HEK293 (cell line): ENCODE measurements around the gene HPDL.
A peak's percentile ranks its signal among the peaks of the same experiment; 100 is the strongest.

Experiments used
- BCL11A ChIP-seq: fragments of 450-650 bp; formaldehyde crosslinking; IDR thresholded peaks from 2 replicates; pipeline ENCODE4 v1.5.1; 2016; ENCODE audit warnings: low read depth, missing biosample characterization, missing genetic modification characterization
- KLF10 ChIP-seq: fragments of 450-650 bp; IDR thresholded peaks from 2 replicates; pipeline ENCODE4 v1.5.1; 2018; ENCODE audit warnings: missing biosample characterization, mild to moderate bottlenecking, missing genetic modification characterization
- MZF1 ChIP-seq: fragments of 450-650 bp; formaldehyde crosslinking; IDR thresholded peaks from 2 replicates; pipeline ENCODE4 v1.5.1; 2017; ENCODE audit warnings: missing biosample characterization, missing genetic modification characterization, borderline replicate concordance
- SCRT1 ChIP-seq: fragments of 450-650 bp; formaldehyde crosslinking; IDR thresholded peaks from 2 replicates; pipeline ENCODE4 v1.5.1; 2016; ENCODE audit warnings: missing biosample characterization, missing genetic modification characterization, borderline replicate concordance
- SP3 ChIP-seq: fragments of 450-650 bp; formaldehyde crosslinking; IDR thresholded peaks from 2 replicates; pipeline ENCODE4 v1.5.1; 2016; ENCODE audit warnings: missing biosample characterization, missing genetic modification characterization
- ZEB2 ChIP-seq: fragments of 450-650 bp; formaldehyde crosslinking; IDR thresholded peaks from 2 replicates; pipeline ENCODE4 v1.5.1; 2016; ENCODE audit warnings: missing biosample characterization, missing genetic modification characterization
- ZNF121 ChIP-seq: fragments of 450-650 bp; formaldehyde crosslinking; IDR thresholded peaks from 2 replicates; pipeline ENCODE4 v1.5.1; 2016; ENCODE audit warnings: missing biosample characterization, missing genetic modification characterization
- ZNF302 ChIP-seq: fragments of 450-650 bp; formaldehyde crosslinking; IDR thresholded peaks from 2 replicates; pipeline ENCODE4 v1.5.1; 2016; ENCODE audit warnings: missing biosample characterization, missing genetic modification characterization, low read depth
- ZNF335 ChIP-seq: fragments of 450-650 bp; formaldehyde crosslinking; conservative IDR thresholded peaks from 2 replicates; pipeline ENCODE4 v1.5.1; 2016; ENCODE audit warnings: missing biosample characterization, missing genetic modification characterization
- ZNF354C ChIP-seq: fragments of 450-650 bp; formaldehyde crosslinking; IDR thresholded peaks from 2 replicates; pipeline ENCODE4 v1.5.1; 2016; ENCODE audit warnings: missing biosample characterization, missing genetic modification characterization, low read depth, borderline replicate concordance
- ZNF391 ChIP-seq: fragments of 450-650 bp; formaldehyde crosslinking; IDR thresholded peaks from 2 replicates; pipeline ENCODE4 v1.5.1; 2016; ENCODE audit warnings: low read depth, missing biosample characterization, missing genetic modification characterization, borderline replicate concordance
- ZNF394 ChIP-seq: fragments of 450-650 bp; formaldehyde crosslinking; IDR thresholded peaks from 2 replicates; pipeline ENCODE4 v1.5.1; 2016; ENCODE audit warnings: missing biosample characterization, missing genetic modification characterization, mild to moderate bottlenecking, moderate library complexity, borderline replicate concordance
- ZNF404 ChIP-seq: fragments of 450-650 bp; formaldehyde crosslinking; IDR thresholded peaks from 2 replicates; pipeline ENCODE4 v1.5.1; 2017; ENCODE audit warnings: missing biosample characterization, missing genetic modification characterization
- ZNF548 ChIP-seq: fragments of 450-650 bp; formaldehyde crosslinking; IDR thresholded peaks from 2 replicates; pipeline ENCODE4 v1.5.1; 2016; ENCODE audit warnings: missing biosample characterization, missing genetic modification characterization
- ZNF610 ChIP-seq: fragments of 450-650 bp; formaldehyde crosslinking; IDR thresholded peaks from 2 replicates; pipeline ENCODE4 v1.5.1; 2016; ENCODE audit warnings: missing biosample characterization, missing genetic modification characterization, borderline replicate concordance
- TF ChIP-seq, protein P1 (sequence below): fragments of 450-650 bp; formaldehyde crosslinking; IDR thresholded peaks from 2 replicates; pipeline ENCODE4 v1.5.1; 2016; ENCODE audit warnings: missing biosample characterization, missing genetic modification characterization
- TF ChIP-seq, protein P2 (sequence below): fragments of 450-650 bp; formaldehyde crosslinking; IDR thresholded peaks from 2 replicates; pipeline ENCODE4 v1.5.1; 2016; ENCODE audit warnings: missing biosample characterization, missing genetic modification characterization
- TF ChIP-seq, protein P3 (sequence below): fragments of 450-650 bp; formaldehyde crosslinking; IDR thresholded peaks from 2 replicates; pipeline ENCODE4 v1.5.0; 2017; ENCODE audit warnings: missing biosample characterization, missing genetic modification characterization, borderline replicate concordance
- TF ChIP-seq, protein P4 (sequence below): fragments of 450-650 bp; formaldehyde crosslinking; IDR thresholded peaks from 2 replicates; pipeline ENCODE4 v1.5.1; 2016; ENCODE audit warnings: missing biosample characterization, missing genetic modification characterization
- TF ChIP-seq, protein P5 (sequence below): fragments of 450-650 bp; IDR thresholded peaks from 2 replicates; pipeline ENCODE4 v1.5.1; 2018; ENCODE audit warnings: missing biosample characterization, missing genetic modification characterization
- TF ChIP-seq, protein P6 (sequence below): fragments of 450-650 bp; formaldehyde crosslinking; IDR thresholded peaks from 2 replicates; pipeline ENCODE4 v1.5.1; 2016; ENCODE audit warnings: missing biosample characterization, missing genetic modification characterization
- TF ChIP-seq, protein P7 (sequence below): fragments of 450-650 bp; formaldehyde crosslinking; IDR thresholded peaks from 2 replicates; pipeline ENCODE4 v1.5.1; 2016; ENCODE audit warnings: missing biosample characterization, missing genetic modification characterization

Gene HPDL

DNA sequence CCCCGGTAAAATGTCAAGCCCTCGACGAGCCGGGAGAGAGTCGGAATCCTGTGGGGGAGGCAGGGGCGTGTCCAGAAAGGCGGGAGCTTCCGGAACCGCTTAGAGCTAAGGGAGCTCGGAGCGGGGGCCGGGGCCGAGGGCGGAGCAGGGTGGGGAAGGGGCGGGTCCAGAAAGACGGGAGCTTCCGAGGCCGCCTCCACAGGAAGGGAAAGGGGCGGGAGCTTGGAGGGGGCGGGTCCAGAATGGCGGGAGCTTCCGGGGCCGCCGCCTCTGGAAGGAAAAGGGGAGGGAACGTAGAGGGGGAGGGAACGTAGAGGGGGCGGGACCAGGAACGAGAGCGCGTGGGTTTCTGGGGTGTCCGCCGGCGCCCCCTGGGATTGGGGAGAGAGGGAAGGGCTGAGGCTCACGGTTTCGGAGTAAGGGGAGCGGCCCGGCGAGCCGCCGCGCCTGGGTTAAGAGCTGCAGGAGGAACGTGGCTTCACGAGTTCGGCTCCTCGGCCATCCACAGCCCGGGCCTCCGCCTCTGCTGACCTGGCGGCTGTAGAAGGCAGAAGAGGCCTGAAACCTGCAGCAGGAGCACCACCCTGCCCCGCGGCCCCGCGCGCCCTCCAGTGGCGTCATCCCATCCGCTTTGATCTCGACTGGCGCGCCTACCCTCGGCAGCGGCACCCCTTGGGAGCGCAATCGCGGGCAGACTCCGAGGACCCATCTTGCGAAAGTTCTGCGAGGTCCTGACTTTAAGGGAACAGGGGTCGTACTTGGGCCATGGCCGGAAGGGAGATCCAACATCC is 23.0 kb upstream of the HPDL start (continued):
- TF ChIP-seq ZNF302 (tag by site-specific recombination), result no peak
- peak; percentile 52; the same call in 1 of the 2 replicates for TF ChIP-seq MZF1 (tag by site-specific recombination)
- TF ChIP-seq, protein P1, sequence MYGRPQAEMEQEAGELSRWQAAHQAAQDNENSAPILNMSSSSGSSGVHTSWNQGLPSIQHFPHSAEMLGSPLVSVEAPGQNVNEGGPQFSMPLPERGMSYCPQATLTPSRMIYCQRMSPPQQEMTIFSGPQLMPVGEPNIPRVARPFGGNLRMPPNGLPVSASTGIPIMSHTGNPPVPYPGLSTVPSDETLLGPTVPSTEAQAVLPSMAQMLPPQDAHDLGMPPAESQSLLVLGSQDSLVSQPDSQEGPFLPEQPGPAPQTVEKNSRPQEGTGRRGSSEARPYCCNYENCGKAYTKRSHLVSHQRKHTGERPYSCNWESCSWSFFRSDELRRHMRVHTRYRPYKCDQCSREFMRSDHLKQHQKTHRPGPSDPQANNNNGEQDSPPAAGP (tag by site-specific recombination), result peak; percentile 97
- TF ChIP-seq, protein P2, sequence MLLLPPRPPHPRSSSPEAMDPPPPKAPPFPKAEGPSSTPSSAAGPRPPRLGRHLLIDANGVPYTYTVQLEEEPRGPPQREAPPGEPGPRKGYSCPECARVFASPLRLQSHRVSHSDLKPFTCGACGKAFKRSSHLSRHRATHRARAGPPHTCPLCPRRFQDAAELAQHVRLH (tag by site-specific recombination), result peak; percentile 95
- TF ChIP-seq ZNF394 (tag by site-specific recombination), result peak; percentile 70; the same call in 1 of the 2 replicates
- TF ChIP-seq ZEB2 (tag by site-specific recombination), result peak; percentile 91
- TF ChIP-seq, protein P3, sequence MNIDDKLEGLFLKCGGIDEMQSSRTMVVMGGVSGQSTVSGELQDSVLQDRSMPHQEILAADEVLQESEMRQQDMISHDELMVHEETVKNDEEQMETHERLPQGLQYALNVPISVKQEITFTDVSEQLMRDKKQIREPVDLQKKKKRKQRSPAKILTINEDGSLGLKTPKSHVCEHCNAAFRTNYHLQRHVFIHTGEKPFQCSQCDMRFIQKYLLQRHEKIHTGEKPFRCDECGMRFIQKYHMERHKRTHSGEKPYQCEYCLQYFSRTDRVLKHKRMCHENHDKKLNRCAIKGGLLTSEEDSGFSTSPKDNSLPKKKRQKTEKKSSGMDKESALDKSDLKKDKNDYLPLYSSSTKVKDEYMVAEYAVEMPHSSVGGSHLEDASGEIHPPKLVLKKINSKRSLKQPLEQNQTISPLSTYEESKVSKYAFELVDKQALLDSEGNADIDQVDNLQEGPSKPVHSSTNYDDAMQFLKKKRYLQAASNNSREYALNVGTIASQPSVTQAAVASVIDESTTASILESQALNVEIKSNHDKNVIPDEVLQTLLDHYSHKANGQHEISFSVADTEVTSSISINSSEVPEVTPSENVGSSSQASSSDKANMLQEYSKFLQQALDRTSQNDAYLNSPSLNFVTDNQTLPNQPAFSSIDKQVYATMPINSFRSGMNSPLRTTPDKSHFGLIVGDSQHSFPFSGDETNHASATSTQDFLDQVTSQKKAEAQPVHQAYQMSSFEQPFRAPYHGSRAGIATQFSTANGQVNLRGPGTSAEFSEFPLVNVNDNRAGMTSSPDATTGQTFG (tag by site-specific recombination), result no peak
- TF ChIP-seq, protein P4, sequence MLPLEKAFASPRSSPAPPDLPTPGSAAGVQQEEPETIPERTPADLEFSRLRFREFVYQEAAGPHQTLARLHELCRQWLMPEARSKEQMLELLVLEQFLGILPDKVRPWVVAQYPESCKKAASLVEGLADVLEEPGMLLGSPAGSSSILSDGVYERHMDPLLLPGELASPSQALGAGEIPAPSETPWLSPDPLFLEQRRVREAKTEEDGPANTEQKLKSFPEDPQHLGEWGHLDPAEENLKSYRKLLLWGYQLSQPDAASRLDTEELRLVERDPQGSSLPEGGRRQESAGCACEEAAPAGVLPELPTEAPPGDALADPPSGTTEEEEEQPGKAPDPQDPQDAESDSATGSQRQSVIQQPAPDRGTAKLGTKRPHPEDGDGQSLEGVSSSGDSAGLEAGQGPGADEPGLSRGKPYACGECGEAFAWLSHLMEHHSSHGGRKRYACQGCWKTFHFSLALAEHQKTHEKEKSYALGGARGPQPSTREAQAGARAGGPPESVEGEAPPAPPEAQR, result no peak
- TF ChIP-seq, protein P5, sequence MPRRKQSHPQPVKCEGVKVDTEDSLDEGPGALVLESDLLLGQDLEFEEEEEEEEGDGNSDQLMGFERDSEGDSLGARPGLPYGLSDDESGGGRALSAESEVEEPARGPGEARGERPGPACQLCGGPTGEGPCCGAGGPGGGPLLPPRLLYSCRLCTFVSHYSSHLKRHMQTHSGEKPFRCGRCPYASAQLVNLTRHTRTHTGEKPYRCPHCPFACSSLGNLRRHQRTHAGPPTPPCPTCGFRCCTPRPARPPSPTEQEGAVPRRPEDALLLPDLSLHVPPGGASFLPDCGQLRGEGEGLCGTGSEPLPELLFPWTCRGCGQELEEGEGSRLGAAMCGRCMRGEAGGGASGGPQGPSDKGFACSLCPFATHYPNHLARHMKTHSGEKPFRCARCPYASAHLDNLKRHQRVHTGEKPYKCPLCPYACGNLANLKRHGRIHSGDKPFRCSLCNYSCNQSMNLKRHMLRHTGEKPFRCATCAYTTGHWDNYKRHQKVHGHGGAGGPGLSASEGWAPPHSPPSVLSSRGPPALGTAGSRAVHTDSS, result no peak
- peak; percentile 96; the same call in 1 of the 2 replicates for TF ChIP-seq ZNF391
- TF ChIP-seq, protein P6, sequence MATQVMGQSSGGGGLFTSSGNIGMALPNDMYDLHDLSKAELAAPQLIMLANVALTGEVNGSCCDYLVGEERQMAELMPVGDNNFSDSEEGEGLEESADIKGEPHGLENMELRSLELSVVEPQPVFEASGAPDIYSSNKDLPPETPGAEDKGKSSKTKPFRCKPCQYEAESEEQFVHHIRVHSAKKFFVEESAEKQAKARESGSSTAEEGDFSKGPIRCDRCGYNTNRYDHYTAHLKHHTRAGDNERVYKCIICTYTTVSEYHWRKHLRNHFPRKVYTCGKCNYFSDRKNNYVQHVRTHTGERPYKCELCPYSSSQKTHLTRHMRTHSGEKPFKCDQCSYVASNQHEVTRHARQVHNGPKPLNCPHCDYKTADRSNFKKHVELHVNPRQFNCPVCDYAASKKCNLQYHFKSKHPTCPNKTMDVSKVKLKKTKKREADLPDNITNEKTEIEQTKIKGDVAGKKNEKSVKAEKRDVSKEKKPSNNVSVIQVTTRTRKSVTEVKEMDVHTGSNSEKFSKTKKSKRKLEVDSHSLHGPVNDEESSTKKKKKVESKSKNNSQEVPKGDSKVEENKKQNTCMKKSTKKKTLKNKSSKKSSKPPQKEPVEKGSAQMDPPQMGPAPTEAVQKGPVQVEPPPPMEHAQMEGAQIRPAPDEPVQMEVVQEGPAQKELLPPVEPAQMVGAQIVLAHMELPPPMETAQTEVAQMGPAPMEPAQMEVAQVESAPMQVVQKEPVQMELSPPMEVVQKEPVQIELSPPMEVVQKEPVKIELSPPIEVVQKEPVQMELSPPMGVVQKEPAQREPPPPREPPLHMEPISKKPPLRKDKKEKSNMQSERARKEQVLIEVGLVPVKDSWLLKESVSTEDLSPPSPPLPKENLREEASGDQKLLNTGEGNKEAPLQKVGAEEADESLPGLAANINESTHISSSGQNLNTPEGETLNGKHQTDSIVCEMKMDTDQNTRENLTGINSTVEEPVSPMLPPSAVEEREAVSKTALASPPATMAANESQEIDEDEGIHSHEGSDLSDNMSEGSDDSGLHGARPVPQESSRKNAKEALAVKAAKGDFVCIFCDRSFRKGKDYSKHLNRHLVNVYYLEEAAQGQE (tag by site-specific recombination), result no peak; the same call in 1 of the 2 replicates
- TF ChIP-seq ZNF404, result no peak
- peak; percentile 97 for TF ChIP-seq SP3 (tag by site-specific recombination)
- peak; percentile 83 for TF ChIP-seq KLF10 (tag by site-specific recombination)
- TF ChIP-seq SCRT1 (tag by site-specific recombination), result no peak
- TF ChIP-seq ZNF610 (tag by site-specific recombination), result peak; percentile 88
- no peak for TF ChIP-seq ZNF548 (tag by site-specific recombination)
- peak; percentile 78; the same call in 1 of the 2 replicates for TF ChIP-seq BCL11A (tag by site-specific recombination)
- TF ChIP-seq ZNF335 (tag by site-specific recombination), result peak; percentile 96
- TF ChIP-seq, protein P7, sequence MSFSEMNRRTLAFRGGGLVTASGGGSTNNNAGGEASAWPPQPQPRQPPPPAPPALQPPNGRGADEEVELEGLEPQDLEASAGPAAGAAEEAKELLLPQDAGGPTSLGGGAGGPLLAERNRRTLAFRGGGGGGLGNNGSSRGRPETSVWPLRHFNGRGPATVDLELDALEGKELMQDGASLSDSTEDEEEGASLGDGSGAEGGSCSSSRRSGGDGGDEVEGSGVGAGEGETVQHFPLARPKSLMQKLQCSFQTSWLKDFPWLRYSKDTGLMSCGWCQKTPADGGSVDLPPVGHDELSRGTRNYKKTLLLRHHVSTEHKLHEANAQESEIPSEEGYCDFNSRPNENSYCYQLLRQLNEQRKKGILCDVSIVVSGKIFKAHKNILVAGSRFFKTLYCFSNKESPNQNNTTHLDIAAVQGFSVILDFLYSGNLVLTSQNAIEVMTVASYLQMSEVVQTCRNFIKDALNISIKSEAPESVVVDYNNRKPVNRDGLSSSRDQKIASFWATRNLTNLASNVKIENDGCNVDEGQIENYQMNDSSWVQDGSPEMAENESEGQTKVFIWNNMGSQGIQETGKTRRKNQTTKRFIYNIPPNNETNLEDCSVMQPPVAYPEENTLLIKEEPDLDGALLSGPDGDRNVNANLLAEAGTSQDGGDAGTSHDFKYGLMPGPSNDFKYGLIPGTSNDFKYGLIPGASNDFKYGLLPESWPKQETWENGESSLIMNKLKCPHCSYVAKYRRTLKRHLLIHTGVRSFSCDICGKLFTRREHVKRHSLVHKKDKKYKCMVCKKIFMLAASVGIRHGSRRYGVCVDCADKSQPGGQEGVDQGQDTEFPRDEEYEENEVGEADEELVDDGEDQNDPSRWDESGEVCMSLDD (tag by site-specific recombination), result peak; percentile 98
- TF ChIP-seq ZNF354C (tag by site-specific recombination), result no peak
- TF ChIP-seq ZNF121 (tag by site-specific recombination), result no peak
